H1 (cell line): ENCODE measurements around the gene PLXNA4. TPM values are rescaled to one million over a fixed set of nuclear protein-coding genes. Genes with fewer than 3 reads are reported as not detected.

ENCODE experiments used
- CTCF ChIA-PET: fragments of 300-600 bp; sonication (Branson Sonifier 250); formaldehyde crosslinking; loops from one replicate; lab custom pipeline; 2021; ENCODE audit not compliant: partially characterized antibody; lab: Charles Lee
- POLR2A ChIA-PET: fragments of 300-600 bp; sonication (Branson Sonifier 250); formaldehyde crosslinking; loops from one replicate; lab custom pipeline; 2021; ENCODE audit warnings: inconsistent platforms; ENCODE audit not compliant: partially characterized antibody; lab: Charles Lee
- DNase-seq, 2 experiments: peaks; one replicate each; pipeline versions ENCODE4 v3.0.0 to v3.0.0-alpha.2; 2010 to 2022; ENCODE audit warnings: low spot score in 2 of 2, low read depth in 1 of 2, mixed read lengths in 1 of 2
- FAIRE-seq: peaks from 2 replicates; lab custom pipeline; 2011; peaks lifted over from hg19 to GRCh38; lab: Jason Lieb, UNC
- H2AFZ ChIP-seq: 2 replicates; pipeline ENCODE4 v1.8.1; 2012; ENCODE audit warnings: low read length, inconsistent platforms
- H2AK5ac ChIP-seq: 2 replicates; pipeline ENCODE4 v1.6.1; 2013; ENCODE audit warnings: low read depth, low read length
- H2BK120ac ChIP-seq: replicated peaks from 2 replicates; pipeline ENCODE3; 2013; ENCODE audit warnings: low read depth, low read length, inconsistent platforms
- H2BK12ac ChIP-seq: 2 replicates; pipeline ENCODE4 v1.6.1; 2013; ENCODE audit warnings: low read depth, low read length
- H2BK15ac ChIP-seq: 2 replicates; pipeline ENCODE4 v1.6.1; 2013; ENCODE audit warnings: low read length
- H2BK20ac ChIP-seq: 2 replicates; pipeline ENCODE4 v1.6.1; 2013; ENCODE audit warnings: low read length
- H2BK5ac ChIP-seq: 2 replicates; pipeline ENCODE4 v1.6.1; 2013; ENCODE audit warnings: low read depth, low read length
- H3K14ac ChIP-seq: 2 replicates; pipeline ENCODE4 v1.6.1; 2013; ENCODE audit warnings: inconsistent platforms; ENCODE audit not compliant: insufficient read length
- H3K18ac ChIP-seq: 2 replicates; pipeline ENCODE4 v1.6.1; 2013; ENCODE audit warnings: low read length; ENCODE audit errors: extremely low read depth
- H3K23ac ChIP-seq: 2 replicates; pipeline ENCODE4 v1.6.1; 2013; ENCODE audit warnings: inconsistent platforms; ENCODE audit not compliant: insufficient read length
- H3K23me2 ChIP-seq: 2 replicates; pipeline ENCODE4 v1.6.1; 2013; ENCODE audit warnings: low read depth, low read length
- H3K27ac ChIP-seq: 2 replicates; pipeline ENCODE4 v1.6.1; 2011; ENCODE audit warnings: low read depth, low read length, inconsistent platforms
- H3K27me3 ChIP-seq, 4 experiments: replicated peaks in 1 of 4; 1 replicate in 1 of 4; 2 replicates in 3 of 4; pipeline versions ENCODE4 v1.6.1 to v1.8.1; 2011 to 2013; ENCODE audit warnings: low read length in 3 of 4, mild to moderate bottlenecking in 3 of 4, inconsistent platforms in 2 of 4, mixed read lengths in 2 of 4, moderate library complexity in 1 of 4; ENCODE audit not compliant: control insufficient read depth in 3 of 4, insufficient read depth in 3 of 4; ENCODE audit errors: extremely low read depth in 1 of 4
- H3K36me3 ChIP-seq, 4 experiments: 2 replicates each; pipeline versions ENCODE4 v1.6.1 to v1.8.1; 2011 to 2013; ENCODE audit warnings: mild to moderate bottlenecking in 4 of 4, low read length in 3 of 4, moderate library complexity in 2 of 4, control low read depth in 1 of 4, inconsistent platforms in 1 of 4; ENCODE audit not compliant: insufficient read depth in 4 of 4, control insufficient read depth in 2 of 4
- H3K4ac ChIP-seq: replicated peaks from 2 replicates; pipeline ENCODE3; 2013; ENCODE audit warnings: low read length, low read depth, mixed read lengths, inconsistent platforms; ENCODE audit not compliant: insufficient read length
- H3K4me1 ChIP-seq, 4 experiments: replicated peaks in 1 of 4; 1 replicate in 1 of 4; 2 replicates in 3 of 4; pipeline versions ENCODE4 v1.6.1 to v1.8.1; 2011 to 2013; ENCODE audit warnings: low read length in 3 of 4, inconsistent platforms in 2 of 4, mixed read lengths in 1 of 4; ENCODE audit not compliant: insufficient read depth in 4 of 4, control insufficient read depth in 3 of 4
- H3K4me2 ChIP-seq, 2 experiments: 2 replicates each; pipeline versions ENCODE4 v1.6.1 to v1.8.1; 2011 to 2013; ENCODE audit warnings: low read depth in 2 of 2, low read length in 2 of 2, control low read depth in 1 of 2, inconsistent platforms in 1 of 2, mild to moderate bottlenecking in 1 of 2; ENCODE audit not compliant: insufficient read depth in 1 of 2
- H3K4me3 ChIP-seq, 4 experiments: fragments of 200-600, 300-600 bp in 1 of 4; sonication (generic), shearing (Covaris generic), sonication (Bioruptor Twin) in 1 of 4; 2 replicates each; pipeline versions ENCODE4 v1.5.1 to v1.8.1; 2011 to 2016; ENCODE audit warnings: low read length in 4 of 4, low read depth in 3 of 4, control low read depth in 2 of 4, inconsistent platforms in 2 of 4, mild to moderate bottlenecking in 2 of 4, mixed read lengths in 1 of 4, moderate library complexity in 1 of 4; ENCODE audit not compliant: insufficient read depth in 2 of 4; ENCODE audit errors: extremely low read depth in 1 of 4
- H3K56ac ChIP-seq: replicated peaks from 2 replicates; pipeline ENCODE3; 2013; ENCODE audit warnings: low read depth, mild to moderate bottlenecking, mixed read lengths, low read length, inconsistent platforms; ENCODE audit not compliant: insufficient read length
- H3K79me1 ChIP-seq: 2 replicates; pipeline ENCODE4 v1.6.1; 2013; ENCODE audit warnings: low read depth, low read length, control low read depth
- H3K79me2 ChIP-seq, 2 experiments: 2 replicates each; pipeline versions ENCODE4 v1.6.1 to v1.8.1; 2012 to 2013; ENCODE audit warnings: low read length in 2 of 2, mild to moderate bottlenecking in 2 of 2, inconsistent platforms in 1 of 2; ENCODE audit not compliant: insufficient read depth in 2 of 2, control insufficient read depth in 1 of 2
- H3K9ac ChIP-seq, 4 experiments: replicated peaks in 1 of 4; 1 replicate in 1 of 4; 2 replicates in 3 of 4; pipeline versions ENCODE4 v1.6.1 to v1.8.1; 2011 to 2013; ENCODE audit warnings: low read depth in 3 of 4, low read length in 3 of 4, control low read depth in 2 of 4, mild to moderate bottlenecking in 2 of 4, moderate library complexity in 2 of 4, inconsistent platforms in 1 of 4; ENCODE audit errors: extremely low read depth in 1 of 4
- H3K9me3 ChIP-seq, 2 experiments: 2 replicates each; pipeline versions ENCODE4 v1.6.1 to v1.8.1; 2012 to 2013; ENCODE audit warnings: mild to moderate bottlenecking in 2 of 2, moderate library complexity in 2 of 2, control low read depth in 1 of 2, inconsistent platforms in 1 of 2, low read depth in 1 of 2, low read length in 1 of 2, mixed read lengths in 1 of 2; ENCODE audit not compliant: insufficient read depth in 2 of 2
- H4K20me1 ChIP-seq, 2 experiments: replicated peaks in 1 of 2; 2 replicates each; pipeline versions ENCODE3 to v1.8.1; 2011 to 2013; ENCODE audit warnings: inconsistent platforms in 2 of 2, low read length in 2 of 2, mild to moderate bottlenecking in 1 of 2; ENCODE audit not compliant: insufficient read depth in 2 of 2, control insufficient read depth in 1 of 2
- H4K5ac ChIP-seq: 2 replicates; pipeline ENCODE4 v1.6.1; 2013; ENCODE audit warnings: low read length, low read depth, mixed read lengths, inconsistent platforms; ENCODE audit not compliant: insufficient read length
- H4K8ac ChIP-seq: 2 replicates; pipeline ENCODE4 v1.8.0; 2013; ENCODE audit warnings: mild to moderate bottlenecking, moderate library complexity, low read length, inconsistent platforms; ENCODE audit not compliant: insufficient read depth; ENCODE audit errors: extremely low read depth
- H4K91ac ChIP-seq: replicated peaks from 2 replicates; pipeline ENCODE3; 2013; ENCODE audit warnings: low read length, mixed read lengths, inconsistent platforms; ENCODE audit not compliant: insufficient read length
- BCL11A ChIP-seq, 2 experiments: IDR thresholded peaks; one replicate each; pipeline ENCODE4 v1.6.1; 2011; ENCODE audit warnings: low read depth in 2 of 2, low read length in 2 of 2, mild to moderate bottlenecking in 2 of 2
- CHD1 ChIP-seq: IDR thresholded peaks from 2 replicates; pipeline ENCODE4 v1.6.1; 2012; ENCODE audit warnings: low read depth, low read length, improper control_type of control experiment
- CREB1 ChIP-seq: IDR thresholded peaks from 2 replicates; pipeline ENCODE4 v1.6.1; 2012; ENCODE audit warnings: inconsistent platforms
- CTBP2 ChIP-seq: IDR thresholded peaks from 2 replicates; pipeline ENCODE4 v1.7.0; 2011; ENCODE audit warnings: borderline replicate concordance, mild to moderate bottlenecking, moderate library complexity, mixed read lengths, low read length; ENCODE audit not compliant: insufficient read depth, insufficient read length
- E2F6 ChIP-seq: IDR thresholded peaks from 2 replicates; pipeline ENCODE4 v1.6.1; 2012; ENCODE audit warnings: inconsistent platforms
- RAD21 ChIP-seq, 2 experiments: IDR thresholded peaks in 1 of 2; conservative IDR thresholded peaks in 1 of 2; 2 replicates each; pipeline ENCODE4 v1.6.1; 2011; ENCODE audit warnings: low read depth in 2 of 2, low read length in 2 of 2, improper control_type of control experiment in 1 of 2, inconsistent platforms in 1 of 2, mild to moderate bottlenecking in 1 of 2, moderate library complexity in 1 of 2
- RBBP5 ChIP-seq: IDR thresholded peaks from 2 replicates; pipeline ENCODE4 v1.7.1; 2012; ENCODE audit warnings: low read depth, mild to moderate bottlenecking, inconsistent platforms, low read length, moderate library complexity, borderline replicate concordance
- RFX5 ChIP-seq: IDR thresholded peaks from 2 replicates; pipeline ENCODE4 v1.6.1; 2011; ENCODE audit warnings: low read depth, low read length, improper control_type of control experiment, borderline replicate concordance
- SAP30 ChIP-seq: fragments of 300-600 bp; sonication (generic); IDR thresholded peaks from 2 replicates; pipeline ENCODE4 v1.7.1; 2012; ENCODE audit warnings: low read length, moderate library complexity, mild to moderate bottlenecking, inconsistent platforms; ENCODE audit not compliant: insufficient read depth, insufficient replicate concordance
- SP4 ChIP-seq: IDR thresholded peaks from 2 replicates; pipeline ENCODE4 v1.6.1; 2012; ENCODE audit warnings: low read length, inconsistent platforms
- WGBS, 2 experiments: shearing (Covaris generic) in 1 of 2; methylation state at CpG; one replicate each; pipeline versions ENCODE4 v1.1.6 to v1.1.7; 2013 to 2015; ENCODE audit warnings: low lambda C conversion rate in 2 of 2, mixed read lengths in 2 of 2, inconsistent platforms in 1 of 2, low coverage in 1 of 2, missing lambda C conversion rate in 1 of 2; ENCODE audit not compliant: insufficient replicate concordance in 2 of 2, insufficient coverage in 1 of 2, insufficient read length in 1 of 2; ENCODE audit errors: extremely low coverage in 1 of 2, missing lambda C conversion rate in 1 of 2; 5-methylcytosine and 5-hydroxymethylcytosine counted together
- polyA plus RNA-seq, 7 experiments: library from polyadenylated mRNA; depleted of rRNA in 3 of 7; stranded (reverse) in 5 of 7; unstranded in 2 of 7; fragments of >200 nt in 5 of 7; fragments of 200-250 nt in 2 of 7; gene quantifications; 1 replicate in 5 of 7; 2 replicates in 1 of 7; 4 replicates in 1 of 7; pipeline versions ENCODE4 v1.2.1 to v1.2.3, GENCODE V29; 2011 to 2013; ENCODE audit warnings: missing spikeins in 2 of 7, mixed read lengths in 2 of 7
- total RNA-seq: library from RNA; stranded (reverse); fragmentation: NEBNext Ultra II Directional; extraction: Animal tissue kit (Norgen Biotek cat#: 25700); gene quantifications from 2 replicates; pipeline ENCODE4 v1.2.1, GENCODE V29; 2021

PLXNA4 gene
- total and polyA plus RNA-seq, 2 of the 8 experiments (the other 6 are each of a cell fraction or from before 2014, with no cell fraction given) = 0.76 to 0.79 TPM

GRCh38 chr7:132082394-132082793 is 493.9 kb downstream of the PLXNA4 start:
- Histone ChIP-seq H2AK5ac (no peak overlapping the region), H3K9me3 (no peaks in the 10 kb centered on the region), H2AFZ (no peak overlapping the region), H3K14ac (no peak overlapping the region), H3K4ac (no peak overlapping the region), H4K20me1 (no peaks in the 10 kb centered on the region), H4K5ac (no peak overlapping the region), H2BK15ac (no peak overlapping the region), H3K4me2 (no peak overlapping the region), H3K9ac (no peak overlapping the region), H3K36me3 (no peaks in the 10 kb centered on the region), H2BK20ac (no peak overlapping the region), H2BK120ac (no peak overlapping the region), H2BK12ac (no peak overlapping the region), H3K79me1 (no peaks in the 10 kb centered on the region), H3K23ac (no peak overlapping the region), H3K23me2 (no peaks in the 10 kb centered on the region), H3K4me3 (no peak overlapping the region), H2BK5ac (no peak overlapping the region), H3K79me2 (no peaks in the 10 kb centered on the region), H3K56ac (no peak overlapping the region), H3K27ac (no peak overlapping the region), H3K27me3 (peaks cover 0 to under 1% (median 0%) of the 10 kb centered on the region in 4 experiments; a peak in 2 of 7 replicates), H4K8ac (no peak overlapping the region), H4K91ac (no peak overlapping the region), H3K4me1 (no peaks in the 10 kb centered on the region; a peak in 1 of 7 replicates), H3K18ac (no peak overlapping the region)
- 100% methylated on average over 1 of the region's 1 CpG; no CpG with 5 or more reads in 1 of the 2 experiments for WGBS, 2 experiments
- no peak for DNase-seq
- FAIRE-seq = no peak
- ChIA-PET POLR2A (no interaction called here), CTCF (interaction anchor here (1.5 to 1.9 kb wide), 2 partner anchors 10 to 34 kb away, joined by 4 read pairs; no protein-coding TSS in a partner anchor)
- no peak for TF ChIP-seq CTBP2
- TF ChIP-seq SAP30 = no peak
- TF ChIP-seq E2F6 = no peak
- no peak for TF ChIP-seq CREB1
- no peak for TF ChIP-seq RBBP5
- no peak for TF ChIP-seq CHD1
- TF ChIP-seq BCL11A (IDR thresholded peaks at IDR 0.05; ENCODE audit: low read depth in 2 of 2, low read length in 2 of 2) = no peak
- TF ChIP-seq RFX5 = no peak
- TF ChIP-seq RAD21 (IDR thresholded peaks at IDR 0.05 in 1 of 2, conservative IDR thresholded peaks at IDR 0.05 in 1 of 2; ENCODE audit: low read depth in 2 of 2, low read length in 2 of 2) = no peak
- no peak for TF ChIP-seq SP4
